Upper lobe of left lung (tissue), 4 donors: ENCODE data around the gene ERCC8.

Experiments
- CTCF ChIP-seq, 6 experiments: fragments of 450-650 bp in 4 of 6; fragments of 200-600 bp in 2 of 6; sonication (generic) in 2 of 6; IDR thresholded peaks; one replicate each; pipeline ENCODE4 v1.5.1; 2016 to 2019; ENCODE audit warnings: antibody characterized with exemption in 6 of 6
- EP300 ChIP-seq, 4 donors: sonication (generic); formaldehyde crosslinking; IDR thresholded peaks; one replicate each; pipeline ENCODE4 v1.5.1; 2017; ENCODE audit warnings: antibody characterized with exemption in 4 of 4, control low read depth in 2 of 4
- POLR2A ChIP-seq, 4 donors: fragments of 450-650 bp; IDR thresholded peaks; one replicate each; pipeline ENCODE4 v1.5.1; 2016 to 2017; ENCODE audit warnings: antibody characterized with exemption in 4 of 4, mild to moderate bottlenecking in 2 of 4
- POLR2AphosphoS5 ChIP-seq, 2 donors: sonication (generic); formaldehyde crosslinking; IDR thresholded peaks; one replicate each; pipeline ENCODE4 v1.5.1; 2017; ENCODE audit warnings: antibody characterized with exemption in 2 of 2

DNA sequence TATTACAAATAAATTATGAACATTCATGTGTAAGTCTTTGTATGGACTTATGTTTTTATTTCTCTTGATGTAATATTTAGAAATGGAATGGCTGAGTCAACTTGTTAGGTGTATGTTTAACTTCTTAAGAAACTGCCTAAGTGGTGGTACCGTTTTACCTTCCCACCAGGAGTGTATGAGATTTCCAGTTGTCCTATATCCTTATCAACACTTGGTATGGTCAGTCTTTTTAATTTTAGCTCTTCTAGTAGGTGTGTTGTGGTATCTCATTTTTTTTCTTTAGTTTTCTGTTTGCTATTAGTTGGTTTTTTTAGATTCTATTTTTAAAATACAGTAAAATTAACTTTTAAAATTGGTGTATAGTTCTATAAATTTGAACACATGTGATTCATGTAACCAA is 3.9 kb upstream of the ERCC8 start:
- TF ChIP-seq CTCF (IDR thresholded peaks at IDR 0.05) (no peak), POLR2AphosphoS5 (IDR thresholded peaks at IDR 0.05) (no peak), POLR2A (IDR thresholded peaks at IDR 0.05) (no peak), EP300 (IDR thresholded peaks at IDR 0.05) (no peak)
